Epithelial cell of esophagus (primary cell): ENCODE measurements around the gene SH3RF2.
"Not testable (repeated sequence)": the region's sequence is repeated elsewhere in the genome, so short reads cannot be mapped to it uniquely, and the experiment has no call there.

ENCODE experiments used
- DNase-seq: peaks from one replicate; pipeline ENCODE4 v3.0.0; 2010; ENCODE audit warnings: low read depth
- H3K4me3 ChIP-seq: 2 replicates; pipeline ENCODE4 v1.5.1; 2011; ENCODE audit warnings: mild to moderate bottlenecking, low read length, control low read depth
- CTCF ChIP-seq: IDR thresholded peaks from 2 replicates; pipeline ENCODE4 v1.5.1; 2011; ENCODE audit warnings: low read depth, mild to moderate bottlenecking, low read length, control low read depth, inconsistent platforms; ENCODE audit not compliant: insufficient read depth; ENCODE audit errors: missing control alignments

The SH3RF2 gene

GRCh38 chr5:145947581-145947980 lies 11.2 kb downstream of the SH3RF2 start:
- no peak overlapping the region for H3K4me3 ChIP-seq
- DNase-seq: no peak
- no peak for TF ChIP-seq CTCF

- DNase-seq: no peak
- no peak for TF ChIP-seq CTCF
- H3K4me3 ChIP-seq: no peak overlapping the region
These were observed 11.7 kb downstream of the SH3RF2 start for GRCh38 chr5:145948047-145948446.

DNA sequence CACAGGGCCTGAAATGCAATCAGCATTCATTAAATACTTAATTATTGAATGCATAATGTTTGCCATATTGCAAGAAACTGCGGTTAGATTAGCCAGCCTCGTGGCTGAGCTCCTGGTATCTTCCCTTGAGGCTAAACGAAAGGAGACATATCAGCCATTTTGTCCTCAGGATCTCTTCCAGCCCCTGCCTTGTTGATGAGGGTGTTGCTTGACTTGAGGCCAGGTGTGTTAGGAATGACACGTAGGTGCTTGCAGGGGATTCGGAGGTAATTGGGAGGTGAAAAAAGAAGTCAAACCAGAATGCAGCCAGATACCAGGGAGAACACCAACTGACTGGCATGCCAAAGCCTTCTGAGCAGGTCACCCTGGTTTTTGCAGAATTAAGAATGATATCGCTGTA lies 12.5 kb downstream of the SH3RF2 start:
- no peak for TF ChIP-seq CTCF
- DNase-seq: peak; percentile 57
- no peak overlapping the region for H3K4me3 ChIP-seq

DNA sequence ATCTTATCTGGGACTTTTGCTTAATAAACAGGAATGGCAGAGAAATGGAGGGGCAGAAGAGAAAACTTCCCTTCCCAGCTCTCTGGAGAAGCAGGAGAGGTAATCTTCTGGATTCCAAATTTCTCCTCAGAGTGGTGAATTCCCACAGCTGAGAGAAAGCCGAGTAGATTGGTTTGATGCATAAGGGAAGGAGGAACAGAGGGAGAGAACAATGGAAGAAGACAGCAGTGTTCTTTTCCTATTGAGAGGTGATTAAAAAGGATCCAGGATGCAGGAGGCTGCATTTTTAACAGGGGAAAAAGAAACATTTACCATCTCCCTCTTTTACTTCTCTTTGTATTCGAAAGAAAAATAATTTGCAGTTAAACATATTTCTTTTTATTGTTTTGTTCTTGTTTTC lies 13.1 kb downstream of the SH3RF2 start:
- H3K4me3 ChIP-seq: no peak overlapping the region
- no peak for TF ChIP-seq CTCF
- no peak for DNase-seq

GRCh38 chr5:145951071-145951470 lies 14.7 kb downstream of the SH3RF2 start:
- no peak for TF ChIP-seq CTCF
- no peak for DNase-seq
- no peak overlapping the region for H3K4me3 ChIP-seq

DNA sequence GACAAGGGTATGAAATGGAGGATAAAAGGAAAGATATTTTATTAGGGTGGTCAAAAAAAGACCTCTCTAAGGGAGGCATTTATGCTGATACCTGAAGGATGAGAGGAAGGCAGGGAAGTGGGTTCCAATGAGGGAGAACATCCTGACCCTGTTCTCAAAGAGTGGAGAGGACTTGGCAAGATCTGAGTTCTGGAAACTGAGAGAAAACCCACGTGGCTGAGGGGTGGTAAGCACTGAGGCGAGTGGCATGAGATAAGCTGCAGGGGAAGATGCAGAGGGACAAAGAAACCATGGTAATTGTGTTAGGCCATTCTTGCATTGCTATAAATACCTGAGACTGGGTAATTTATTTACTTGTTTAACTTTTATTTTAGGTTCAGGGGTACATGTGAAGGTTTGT lies 16.8 kb downstream of the SH3RF2 start:
- DNase-seq: no peak
- no peak for TF ChIP-seq CTCF
- H3K4me3 ChIP-seq: no peak overlapping the region

DNA sequence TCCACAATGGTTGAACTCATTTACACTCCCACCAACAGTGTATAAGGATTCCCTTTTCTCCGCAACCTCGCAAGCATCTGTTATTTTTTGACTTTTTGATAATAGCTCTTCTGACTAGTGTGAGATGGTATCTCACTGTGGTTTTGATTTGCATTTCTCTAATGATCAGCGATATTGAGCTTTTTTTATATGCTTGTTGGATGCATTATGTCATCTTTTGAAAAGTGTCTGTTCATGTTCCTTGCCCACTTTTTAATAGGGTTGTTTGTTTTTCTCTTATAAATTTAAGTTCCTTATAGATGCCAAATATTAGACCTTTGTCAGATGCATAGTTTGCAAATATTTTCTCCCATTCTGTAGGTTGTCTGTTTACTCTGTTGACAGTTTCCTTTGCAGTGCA lies 17.8 kb downstream of the SH3RF2 start:
- not testable (repeated sequence) for H3K4me3 ChIP-seq, DNase-seq

DNA sequence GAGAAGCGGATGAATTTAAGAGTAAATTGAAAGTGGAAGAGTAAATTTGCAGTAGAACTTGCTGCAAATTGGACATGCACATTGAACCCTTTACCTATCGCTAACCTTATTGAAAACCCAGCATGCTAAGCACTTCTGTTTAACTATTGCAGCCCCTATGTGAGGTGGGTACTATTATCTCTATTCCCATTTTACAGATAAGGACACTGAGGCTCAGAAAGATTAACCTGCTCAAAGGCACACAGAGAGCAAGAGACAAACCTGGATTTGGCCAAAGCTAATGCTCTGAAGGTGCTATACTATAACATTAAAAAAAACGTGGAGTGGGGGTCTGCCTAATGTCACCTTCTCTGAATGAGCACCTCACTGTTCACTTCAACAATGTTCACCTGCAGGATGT lies 21.0 kb downstream of the SH3RF2 start:
- no peak for TF ChIP-seq CTCF
- no peak for DNase-seq
- H3K4me3 ChIP-seq: no peak overlapping the region
